Measurements from ENCODE around the gene BNC2. TPM values are rescaled to one million over a fixed set of nuclear protein-coding genes. Genes with fewer than 3 reads are reported as not detected.

The BNC2 gene
- total RNA-seq, 1 experiment from 2014 or later, result 5.7 TPM

- Histone ChIP-seq H3K27me3 (ENCODE audit: control insufficient read depth, insufficient read depth, low read length) (no peaks in the 10 kb centered on the region), H3K27ac (ENCODE audit: low read length) (peak overlapping the region; percentile 48; the same call in 1 of the 2 replicates), H3K36me3 (ENCODE audit: control insufficient read depth, insufficient read depth, low read length) (no peaks in the 10 kb centered on the region), H3K4me1 (ENCODE audit: control insufficient read depth, insufficient read depth, low read length) (no peaks in the 10 kb centered on the region), H3K4me3 (ENCODE audit: low read depth in 2 of 2, low read length in 2 of 2) (no peak overlapping the region), H3K9me3 (ENCODE audit: control insufficient read depth, insufficient read depth, low read depth, low read length) (no peaks in the 10 kb centered on the region)
- BruUV-seq (replicated peaks), result no TSS peak
- ATAC-seq, result no peak
- in situ Hi-C loops (cut with HindIII; ENCODE audit: low pct_unique_long_range_greater_than_20kb, low sequenced_read_pairs) (no loop called here), intact Hi-C loops (cut with micrococcal nuclease; ENCODE audit: unreplicated experiment) (no loop called here)
- POLR2A ChIA-PET, result interaction anchor here (0.7 kb wide), 1 partner anchor 14 kb away, joined by 5 read pairs; no protein-coding TSS in a partner anchor
- CTCF ChIA-PET, result no interaction called here
- TF ChIP-seq, protein P1, sequence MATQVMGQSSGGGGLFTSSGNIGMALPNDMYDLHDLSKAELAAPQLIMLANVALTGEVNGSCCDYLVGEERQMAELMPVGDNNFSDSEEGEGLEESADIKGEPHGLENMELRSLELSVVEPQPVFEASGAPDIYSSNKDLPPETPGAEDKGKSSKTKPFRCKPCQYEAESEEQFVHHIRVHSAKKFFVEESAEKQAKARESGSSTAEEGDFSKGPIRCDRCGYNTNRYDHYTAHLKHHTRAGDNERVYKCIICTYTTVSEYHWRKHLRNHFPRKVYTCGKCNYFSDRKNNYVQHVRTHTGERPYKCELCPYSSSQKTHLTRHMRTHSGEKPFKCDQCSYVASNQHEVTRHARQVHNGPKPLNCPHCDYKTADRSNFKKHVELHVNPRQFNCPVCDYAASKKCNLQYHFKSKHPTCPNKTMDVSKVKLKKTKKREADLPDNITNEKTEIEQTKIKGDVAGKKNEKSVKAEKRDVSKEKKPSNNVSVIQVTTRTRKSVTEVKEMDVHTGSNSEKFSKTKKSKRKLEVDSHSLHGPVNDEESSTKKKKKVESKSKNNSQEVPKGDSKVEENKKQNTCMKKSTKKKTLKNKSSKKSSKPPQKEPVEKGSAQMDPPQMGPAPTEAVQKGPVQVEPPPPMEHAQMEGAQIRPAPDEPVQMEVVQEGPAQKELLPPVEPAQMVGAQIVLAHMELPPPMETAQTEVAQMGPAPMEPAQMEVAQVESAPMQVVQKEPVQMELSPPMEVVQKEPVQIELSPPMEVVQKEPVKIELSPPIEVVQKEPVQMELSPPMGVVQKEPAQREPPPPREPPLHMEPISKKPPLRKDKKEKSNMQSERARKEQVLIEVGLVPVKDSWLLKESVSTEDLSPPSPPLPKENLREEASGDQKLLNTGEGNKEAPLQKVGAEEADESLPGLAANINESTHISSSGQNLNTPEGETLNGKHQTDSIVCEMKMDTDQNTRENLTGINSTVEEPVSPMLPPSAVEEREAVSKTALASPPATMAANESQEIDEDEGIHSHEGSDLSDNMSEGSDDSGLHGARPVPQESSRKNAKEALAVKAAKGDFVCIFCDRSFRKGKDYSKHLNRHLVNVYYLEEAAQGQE (IDR thresholded peaks at IDR 0.05; ENCODE audit: insufficient read depth in 1 of 2, low read depth in 2 of 2, low read length in 1 of 2), result no peak
- TF ChIP-seq SIN3A (IDR thresholded peaks at IDR 0.05; ENCODE audit: borderline replicate concordance, insufficient read depth, low read depth, low read length) (no peak), TCF7L2 (IDR thresholded peaks at IDR 0.05; ENCODE audit: low read depth, low read length) (no peak), POLR2AphosphoS5 (IDR thresholded peaks at IDR 0.05; ENCODE audit: low read depth, low read length) (no peak)
- TF ChIP-seq, protein P2, sequence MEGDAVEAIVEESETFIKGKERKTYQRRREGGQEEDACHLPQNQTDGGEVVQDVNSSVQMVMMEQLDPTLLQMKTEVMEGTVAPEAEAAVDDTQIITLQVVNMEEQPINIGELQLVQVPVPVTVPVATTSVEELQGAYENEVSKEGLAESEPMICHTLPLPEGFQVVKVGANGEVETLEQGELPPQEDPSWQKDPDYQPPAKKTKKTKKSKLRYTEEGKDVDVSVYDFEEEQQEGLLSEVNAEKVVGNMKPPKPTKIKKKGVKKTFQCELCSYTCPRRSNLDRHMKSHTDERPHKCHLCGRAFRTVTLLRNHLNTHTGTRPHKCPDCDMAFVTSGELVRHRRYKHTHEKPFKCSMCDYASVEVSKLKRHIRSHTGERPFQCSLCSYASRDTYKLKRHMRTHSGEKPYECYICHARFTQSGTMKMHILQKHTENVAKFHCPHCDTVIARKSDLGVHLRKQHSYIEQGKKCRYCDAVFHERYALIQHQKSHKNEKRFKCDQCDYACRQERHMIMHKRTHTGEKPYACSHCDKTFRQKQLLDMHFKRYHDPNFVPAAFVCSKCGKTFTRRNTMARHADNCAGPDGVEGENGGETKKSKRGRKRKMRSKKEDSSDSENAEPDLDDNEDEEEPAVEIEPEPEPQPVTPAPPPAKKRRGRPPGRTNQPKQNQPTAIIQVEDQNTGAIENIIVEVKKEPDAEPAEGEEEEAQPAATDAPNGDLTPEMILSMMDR (IDR thresholded peaks at IDR 0.05), result no peak
- no peak for DNase-seq (ENCODE audit: low read depth, low spot score)
These were observed 213.9 kb downstream of the BNC2 start for GRCh38 chr9:16656432-16657169.

- ATAC-seq (no peak), DNase-seq (ENCODE audit: low read depth, low spot score) (no peak)
- Histone ChIP-seq H3K27ac (ENCODE audit: low read length) (no peak overlapping the region), H3K9me3 (ENCODE audit: control insufficient read depth, insufficient read depth, low read depth, low read length) (no peaks in the 10 kb centered on the region), H3K27me3 (ENCODE audit: control insufficient read depth, insufficient read depth, low read length) (no peaks in the 10 kb centered on the region), H3K4me3 (ENCODE audit: low read depth in 2 of 2, low read length in 2 of 2) (no peak overlapping the region), H3K36me3 (ENCODE audit: control insufficient read depth, insufficient read depth, low read length) (no peaks in the 10 kb centered on the region), H3K4me1 (ENCODE audit: control insufficient read depth, insufficient read depth, low read length) (no peaks in the 10 kb centered on the region)
- ChIA-PET POLR2A (no interaction called here), CTCF (no interaction called here)
- BruUV-seq (replicated peaks), result no TSS peak
- TF ChIP-seq SIN3A (IDR thresholded peaks at IDR 0.05; ENCODE audit: borderline replicate concordance, insufficient read depth, low read depth, low read length), result no peak
- TF ChIP-seq, protein P2 (IDR thresholded peaks at IDR 0.05), result no peak
- TF ChIP-seq, protein P1 (IDR thresholded peaks at IDR 0.05; ENCODE audit: insufficient read depth in 1 of 2, low read depth in 2 of 2, low read length in 1 of 2), result no peak
- no peak for TF ChIP-seq POLR2AphosphoS5 (IDR thresholded peaks at IDR 0.05; ENCODE audit: low read depth, low read length)
- TF ChIP-seq TCF7L2 (IDR thresholded peaks at IDR 0.05; ENCODE audit: low read depth, low read length), result no peak
- intact Hi-C loops (cut with micrococcal nuclease; ENCODE audit: unreplicated experiment) (no loop called here), in situ Hi-C loops (cut with HindIII; ENCODE audit: low pct_unique_long_range_greater_than_20kb, low sequenced_read_pairs) (no loop called here)
These were observed 215.8 kb downstream of the BNC2 start for GRCh38 chr9:16654596-16655126.

All from Panc1 (cell line).